ENCODE results near the gene GH2.

DNA sequence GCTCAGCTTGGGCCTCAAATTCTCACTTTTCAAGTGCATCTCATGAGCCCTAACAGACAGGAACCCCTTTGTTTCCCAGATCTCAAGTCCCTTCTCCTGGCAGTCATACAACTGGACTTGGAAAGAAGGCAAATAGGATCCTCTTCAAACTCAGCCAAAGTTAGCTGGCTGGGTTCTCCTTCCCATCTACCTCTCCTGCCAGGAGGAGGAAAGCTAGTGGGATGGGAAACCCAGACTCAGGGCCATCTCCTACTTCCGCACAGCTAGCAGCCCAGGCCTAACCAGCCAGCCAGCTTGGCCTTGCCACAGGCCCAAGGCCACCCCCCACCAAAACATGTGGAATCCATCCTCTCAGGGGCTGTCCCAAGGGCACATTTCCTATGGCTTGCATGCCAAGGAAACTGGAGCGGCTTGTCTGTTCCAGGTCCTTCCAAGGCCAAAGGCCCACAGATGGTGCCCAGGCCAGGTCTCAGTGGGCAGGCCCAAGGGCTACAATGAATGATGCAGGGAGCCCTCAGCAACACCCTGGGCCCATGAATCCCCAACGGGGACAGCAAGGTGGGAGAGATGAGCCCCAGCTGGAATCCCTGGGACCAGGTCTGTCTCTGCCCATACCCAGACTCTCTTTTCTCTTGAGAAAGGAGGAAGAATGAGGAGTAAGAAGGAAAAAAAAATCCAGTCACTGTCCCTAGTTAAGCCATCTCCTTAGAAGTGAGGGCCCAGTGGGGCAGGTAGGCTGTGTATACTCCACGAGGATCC lies 41.0 kb downstream of the GH2 start:
- TF ChIP-seq, protein P1, sequence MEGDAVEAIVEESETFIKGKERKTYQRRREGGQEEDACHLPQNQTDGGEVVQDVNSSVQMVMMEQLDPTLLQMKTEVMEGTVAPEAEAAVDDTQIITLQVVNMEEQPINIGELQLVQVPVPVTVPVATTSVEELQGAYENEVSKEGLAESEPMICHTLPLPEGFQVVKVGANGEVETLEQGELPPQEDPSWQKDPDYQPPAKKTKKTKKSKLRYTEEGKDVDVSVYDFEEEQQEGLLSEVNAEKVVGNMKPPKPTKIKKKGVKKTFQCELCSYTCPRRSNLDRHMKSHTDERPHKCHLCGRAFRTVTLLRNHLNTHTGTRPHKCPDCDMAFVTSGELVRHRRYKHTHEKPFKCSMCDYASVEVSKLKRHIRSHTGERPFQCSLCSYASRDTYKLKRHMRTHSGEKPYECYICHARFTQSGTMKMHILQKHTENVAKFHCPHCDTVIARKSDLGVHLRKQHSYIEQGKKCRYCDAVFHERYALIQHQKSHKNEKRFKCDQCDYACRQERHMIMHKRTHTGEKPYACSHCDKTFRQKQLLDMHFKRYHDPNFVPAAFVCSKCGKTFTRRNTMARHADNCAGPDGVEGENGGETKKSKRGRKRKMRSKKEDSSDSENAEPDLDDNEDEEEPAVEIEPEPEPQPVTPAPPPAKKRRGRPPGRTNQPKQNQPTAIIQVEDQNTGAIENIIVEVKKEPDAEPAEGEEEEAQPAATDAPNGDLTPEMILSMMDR (IDR thresholded peaks at IDR 0.05; ENCODE audit: low read length), result no peak
- TF ChIP-seq EZH2 (IDR thresholded peaks at IDR 0.05; ENCODE audit: borderline replicate concordance, low read length), result no peak

Data from OCI-LY1 (cell line).